HG02798 (cell line): ENCODE measurements around the gene TUBB6.

Experiments used
- ATAC-seq: cut with Tn5 transposase; IDR thresholded peaks from one replicate; pipeline ENCODE4 v1.9.1; 2021; ENCODE audit warnings: mild to moderate bottlenecking; ENCODE audit not compliant: unreplicated experiment, poor library complexity

Gene TUBB6

DNA sequence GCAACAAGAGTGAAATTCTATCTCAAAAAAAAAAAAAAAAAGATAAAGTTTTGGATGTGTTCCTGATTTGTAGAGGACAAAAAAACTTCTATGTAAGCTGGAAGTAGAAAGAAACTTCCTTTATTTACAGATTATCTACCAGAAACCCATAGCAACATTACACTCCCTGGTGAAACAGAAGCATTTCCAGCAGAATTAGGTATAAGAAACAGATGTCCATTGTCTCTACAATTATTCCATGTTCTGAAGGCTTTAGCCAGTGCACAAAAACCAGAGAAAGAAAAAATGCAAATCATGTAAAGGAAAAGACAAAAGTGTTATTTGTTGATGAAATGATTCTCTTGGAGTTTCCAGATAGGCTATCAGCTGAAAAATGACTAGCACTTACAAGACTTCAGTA is 4.9 kb downstream of the TUBB6 start:
- ATAC-seq, result no peak

GRCh38 chr18:12313530-12314245 is 5.6 kb downstream of the TUBB6 start:
- ATAC-seq, result no peak

DNA sequence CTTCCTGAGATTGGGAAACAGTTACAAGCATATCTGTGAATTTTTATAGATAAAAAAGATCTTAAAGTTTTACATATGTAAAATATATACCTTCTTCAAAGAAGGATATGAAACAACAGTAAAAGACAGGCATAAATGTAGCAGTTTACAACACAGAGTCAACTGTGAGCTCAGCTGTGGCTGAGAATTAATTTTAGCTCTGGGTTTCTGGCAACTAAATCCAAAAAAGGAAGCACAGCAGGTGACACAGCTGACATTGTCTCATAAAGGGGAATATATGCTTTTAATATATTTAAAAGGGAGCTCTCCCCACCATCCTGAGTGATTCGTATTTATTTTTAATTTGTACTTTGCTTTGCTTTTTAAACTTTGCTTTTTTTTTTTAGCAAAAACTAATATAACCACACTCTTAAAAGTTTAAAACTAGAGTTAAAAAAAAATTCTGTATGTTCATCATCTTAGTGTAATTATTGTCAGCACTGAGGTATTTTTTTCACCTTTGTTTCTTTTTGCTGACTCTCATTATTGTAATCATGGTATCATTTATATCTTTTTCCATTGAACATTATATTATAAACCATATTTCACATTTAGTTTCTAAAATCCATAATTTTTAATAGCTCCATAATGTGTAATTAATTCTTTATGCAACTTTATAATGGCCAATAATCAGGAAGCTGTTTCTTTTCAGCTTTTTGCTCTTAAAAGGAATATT is 6.7 kb downstream of the TUBB6 start:
- ATAC-seq, result no peak

DNA sequence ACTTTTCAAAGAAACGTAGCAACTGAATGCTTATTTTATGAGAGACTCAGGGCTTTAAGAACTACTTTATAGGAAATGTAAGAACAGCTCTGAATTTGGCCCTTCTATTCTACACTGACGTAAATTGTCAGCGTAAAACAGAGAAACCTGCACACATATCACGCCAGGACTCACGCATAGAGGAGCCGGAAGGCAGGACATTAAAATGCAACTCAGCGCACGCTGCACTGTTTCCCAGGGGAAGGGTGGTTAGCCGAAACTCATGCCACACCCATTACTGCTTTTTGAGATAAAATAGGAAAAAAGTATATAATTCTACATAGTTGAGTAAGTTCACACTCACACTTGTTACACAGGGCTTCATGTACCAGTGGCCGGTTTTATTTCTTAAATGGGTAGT is 7.4 kb downstream of the TUBB6 start:
- no peak for ATAC-seq

DNA sequence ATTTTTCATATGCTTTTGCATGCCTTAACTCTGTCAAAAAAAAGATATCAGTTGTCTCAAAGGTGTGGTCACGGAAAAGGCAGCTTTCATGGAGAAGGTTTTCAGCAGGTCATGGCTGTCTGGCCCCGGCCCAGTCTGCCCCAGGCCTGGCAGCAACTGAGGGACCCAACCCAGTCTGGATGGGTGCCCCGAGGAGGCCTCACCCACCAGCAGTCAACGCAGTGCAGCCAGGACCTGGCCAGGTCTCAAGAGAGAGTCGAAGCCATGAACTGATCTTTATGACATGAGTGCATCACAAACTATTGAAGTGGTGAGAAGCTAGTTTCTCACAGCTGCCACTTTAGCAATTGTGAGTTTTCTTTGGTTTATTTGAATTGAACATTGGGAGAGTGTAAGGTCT is 7.9 kb downstream of the TUBB6 start:
- no peak for ATAC-seq

- no peak for ATAC-seq
Measured at GRCh38 chr18:12317664-12318333, 9.8 kb downstream of the TUBB6 start.

GRCh38 chr18:12318334-12318697 is 10.3 kb downstream of the TUBB6 start:
- ATAC-seq, result no peak

DNA sequence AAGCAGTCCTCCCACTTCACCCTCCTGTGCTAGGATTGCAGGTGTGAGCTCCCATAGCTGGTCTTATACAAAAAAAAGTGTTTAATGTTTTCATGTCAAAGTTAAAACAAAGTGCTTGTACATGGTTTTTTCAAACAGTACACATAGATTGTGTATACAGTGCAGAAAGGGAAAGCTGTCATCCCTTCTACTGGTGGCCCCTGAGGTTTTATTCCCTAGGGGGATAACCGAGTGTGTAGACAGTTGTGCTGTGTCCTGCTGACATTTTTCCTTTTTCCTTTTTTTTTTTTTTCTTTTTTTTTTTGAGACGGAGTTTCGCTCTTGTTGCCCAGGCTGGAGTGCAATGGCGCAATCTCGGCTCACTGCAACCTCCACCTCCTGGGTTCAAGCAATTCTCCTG is 10.8 kb downstream of the TUBB6 start:
- ATAC-seq, result no peak

- ATAC-seq, result peak; percentile 75
Measured at GRCh38 chr18:12321333-12321732, 13.3 kb downstream of the TUBB6 start.

DNA sequence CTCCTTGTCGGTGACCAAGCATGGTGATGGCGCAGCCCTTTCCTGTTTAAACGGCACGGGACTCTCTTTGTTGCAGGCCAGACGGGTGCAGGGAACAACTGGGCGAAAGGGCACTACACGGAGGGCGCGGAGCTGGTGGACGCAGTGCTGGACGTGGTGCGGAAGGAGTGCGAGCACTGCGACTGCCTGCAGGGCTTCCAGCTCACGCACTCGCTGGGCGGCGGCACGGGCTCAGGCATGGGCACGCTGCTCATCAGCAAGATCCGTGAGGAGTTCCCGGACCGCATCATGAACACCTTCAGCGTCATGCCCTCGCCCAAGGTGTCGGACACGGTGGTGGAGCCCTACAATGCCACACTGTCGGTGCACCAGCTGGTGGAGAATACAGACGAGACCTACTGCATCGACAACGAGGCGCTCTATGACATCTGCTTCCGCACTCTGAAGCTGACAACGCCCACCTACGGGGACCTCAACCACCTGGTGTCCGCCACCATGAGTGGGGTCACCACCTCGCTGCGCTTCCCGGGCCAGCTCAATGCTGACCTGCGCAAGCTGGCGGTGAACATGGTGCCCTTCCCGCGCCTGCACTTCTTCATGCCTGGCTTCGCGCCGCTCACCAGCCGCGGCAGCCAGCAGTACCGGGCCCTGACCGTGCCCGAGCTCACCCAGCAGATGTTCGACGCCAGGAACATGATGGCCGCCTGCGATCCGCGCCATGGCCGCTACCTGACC is 17.1 kb downstream of the TUBB6 start:
- no peak for ATAC-seq

GRCh38 chr18:12325726-12326245 is 17.7 kb downstream of the TUBB6 start:
- ATAC-seq, result no peak

- ATAC-seq, result no peak
Measured at GRCh38 chr18:12326711-12327460, 18.8 kb downstream of the TUBB6 start.

DNA sequence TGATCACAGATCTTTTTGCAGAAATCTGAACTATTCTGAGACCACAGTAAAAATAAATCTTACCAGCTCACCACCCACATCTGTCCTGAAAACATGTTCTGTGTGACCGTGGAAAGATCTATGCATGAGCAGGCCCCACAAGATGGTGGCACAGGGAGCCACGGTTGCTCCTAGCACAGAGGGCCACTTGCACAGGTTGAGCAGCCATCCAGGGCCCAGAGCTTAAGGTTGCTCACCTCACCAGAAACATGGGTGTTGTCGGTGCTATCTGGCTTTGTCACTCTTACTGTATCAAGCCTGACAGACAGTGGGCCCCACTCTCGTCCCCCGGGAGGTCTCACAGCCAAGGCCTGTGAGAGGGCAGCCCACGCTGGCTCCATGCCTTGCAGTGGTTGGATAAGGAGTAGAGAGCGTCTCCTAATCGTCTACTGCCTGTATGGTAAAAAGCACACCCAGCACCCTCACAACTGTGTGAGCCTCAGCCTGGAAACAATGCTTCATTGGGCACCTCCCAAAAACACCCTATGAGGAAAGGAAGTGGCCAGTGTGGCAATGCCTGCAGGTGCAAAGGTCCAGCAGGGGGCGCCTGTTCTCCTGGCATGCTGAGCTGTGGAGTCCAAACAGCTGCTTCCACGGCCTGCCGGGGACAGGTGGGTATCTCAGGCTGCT is 19.6 kb downstream of the TUBB6 start:
- ATAC-seq, result peak; percentile 58

DNA sequence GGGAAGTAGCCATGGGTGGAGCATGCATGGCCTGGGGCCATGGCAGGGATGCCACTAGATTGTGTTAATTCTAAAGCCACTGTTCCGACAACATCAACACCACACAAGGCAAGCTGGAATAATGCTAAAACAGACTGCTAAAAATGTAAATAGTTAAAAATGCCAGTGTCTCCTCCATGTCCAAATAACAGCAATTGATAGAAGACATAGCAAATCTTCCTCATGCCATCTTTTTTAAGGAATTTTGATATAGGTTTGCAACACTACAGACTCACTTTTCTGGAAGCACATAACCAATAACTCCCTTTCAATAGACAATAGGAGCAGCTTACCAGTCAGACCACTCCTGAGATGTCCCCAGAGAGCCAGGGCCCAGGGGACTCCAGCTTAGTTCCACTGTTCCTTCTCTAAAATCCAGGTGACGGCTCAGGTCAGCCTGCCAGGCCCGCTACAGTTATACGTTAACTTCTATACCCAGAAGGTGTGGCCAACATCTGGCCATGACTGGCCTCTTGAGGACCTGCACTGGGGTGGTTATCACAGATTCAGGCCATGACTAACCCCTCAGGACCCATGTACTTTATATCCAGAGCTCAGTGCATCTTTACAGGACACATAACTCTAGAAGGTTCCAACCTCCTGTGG is 20.3 kb downstream of the TUBB6 start:
- ATAC-seq, result no peak

DNA sequence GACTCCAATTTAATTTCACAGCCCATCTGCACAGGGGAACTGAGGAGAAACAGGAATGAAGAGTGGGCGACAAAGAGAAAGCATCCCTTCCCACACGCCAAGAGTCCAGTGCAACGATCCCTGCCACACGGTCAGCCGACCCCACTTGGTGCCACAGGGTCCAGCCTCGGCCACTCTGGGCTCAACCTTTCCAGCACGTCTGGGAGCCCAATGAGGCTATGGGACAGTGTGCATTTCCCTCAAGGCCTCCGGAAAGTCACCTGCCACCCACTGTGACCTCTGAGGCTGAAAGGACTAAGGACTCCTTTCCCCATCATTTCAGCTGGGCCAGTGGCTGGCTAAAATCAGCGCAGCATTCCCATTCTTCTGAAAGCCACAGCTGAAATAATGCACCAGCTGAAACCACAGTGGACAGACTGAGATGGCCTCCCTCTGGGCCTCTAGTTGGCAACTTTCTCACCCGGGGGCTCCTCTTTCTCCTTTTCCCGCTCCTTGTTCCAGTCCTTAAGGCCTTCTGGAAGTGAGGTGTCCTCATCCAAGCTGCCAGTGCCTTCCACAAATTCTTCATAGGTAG is 21.2 kb downstream of the TUBB6 start:
- no peak for ATAC-seq

GRCh38 chr18:12330766-12331165 is 22.7 kb downstream of the TUBB6 start:
- no peak for ATAC-seq

GRCh38 chr18:12333506-12334290 is 25.7 kb downstream of the TUBB6 start:
- ATAC-seq, result no peak

GRCh38 chr18:12334366-12334808 is 26.3 kb downstream of the TUBB6 start:
- ATAC-seq, result no peak
